ENCODE measurements around the gene SMPD3.
A peak's percentile ranks its signal among the peaks of the same experiment; 100 is the strongest.

The SMPD3 gene

GRCh38 chr16:68380676-68381362, 67.5 kb downstream of the SMPD3 start:
- DNase-seq = no peak

- no peak for DNase-seq
These were observed 68.0 kb downstream of the SMPD3 start for GRCh38 chr16:68380348-68380670.

GRCh38 chr16:68379472-68380347, 68.6 kb downstream of the SMPD3 start:
- no peak for DNase-seq

GRCh38 chr16:68378436-68379415, 69.6 kb downstream of the SMPD3 start:
- no peak for DNase-seq

- DNase-seq = no peak
These were observed 70.5 kb downstream of the SMPD3 start for GRCh38 chr16:68377667-68378393.

- no peak for DNase-seq
These were observed 71.1 kb downstream of the SMPD3 start for GRCh38 chr16:68377221-68377620.

GRCh38 chr16:68376590-68376989, 71.7 kb downstream of the SMPD3 start:
- DNase-seq = no peak

GRCh38 chr16:68375801-68376536, 72.3 kb downstream of the SMPD3 start:
- DNase-seq = no peak

GRCh38 chr16:68374961-68375660, 73.2 kb downstream of the SMPD3 start:
- DNase-seq = no peak

- no peak for DNase-seq
These were observed 74.0 kb downstream of the SMPD3 start for GRCh38 chr16:68374246-68374805.

GRCh38 chr16:68373528-68374245, 74.6 kb downstream of the SMPD3 start:
- no peak for DNase-seq

- DNase-seq = no peak
These were observed 75.5 kb downstream of the SMPD3 start for GRCh38 chr16:68372806-68373205.

GRCh38 chr16:68372381-68372720, 76.0 kb downstream of the SMPD3 start:
- no peak for DNase-seq

GRCh38 chr16:68371706-68372380, 76.5 kb downstream of the SMPD3 start:
- no peak for DNase-seq

GRCh38 chr16:68371276-68371651, 77.0 kb downstream of the SMPD3 start:
- DNase-seq = no peak

GRCh38 chr16:68370581-68371275, 77.6 kb downstream of the SMPD3 start:
- peak; percentile 30 to 42 for DNase-seq

- DNase-seq = peak; percentile 20 to 25
These were observed 78.4 kb downstream of the SMPD3 start for GRCh38 chr16:68369697-68370580.

GRCh38 chr16:68369168-68369567, 79.1 kb downstream of the SMPD3 start:
- DNase-seq = no peak

All from CD4-positive, alpha-beta T cell treated with Interferon alpha-2 for 1 hour (primary cell).